ENCODE results near the gene NLN.

Gene NLN

DNA sequence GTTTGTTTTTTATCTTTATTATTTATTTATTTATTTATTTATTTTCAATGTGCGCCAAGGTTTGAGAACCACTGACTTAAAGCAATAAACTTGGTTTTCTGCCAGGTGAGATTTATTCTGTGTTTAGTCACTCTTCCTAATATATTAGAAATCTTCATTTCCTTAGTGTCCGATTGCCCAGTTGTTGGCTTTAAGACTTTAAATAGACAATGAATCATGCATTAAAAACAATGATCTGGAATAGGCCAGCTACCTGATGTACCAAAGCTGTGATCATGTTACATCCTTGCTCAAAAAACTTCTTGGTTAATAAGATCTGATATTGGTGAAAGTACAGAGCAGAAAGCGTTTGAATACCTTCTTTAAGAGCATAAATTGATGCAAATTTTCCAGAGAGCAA is 152.2 kb downstream of the NLN start:
- Histone ChIP-seq H3K4me1 (ENCODE audit: control insufficient read depth, insufficient read depth, low read length) (no peaks in the 10 kb centered on the region), H3K27ac (ENCODE audit: insufficient read depth, low read depth, low read length, poor library complexity, severe bottlenecking) (no peak overlapping the region), H3K36me3 (ENCODE audit: control insufficient read depth, insufficient read depth, low read length) (no peaks in the 10 kb centered on the region), H3K4me3 (ENCODE audit: insufficient read depth, low read depth, low read length) (no peak overlapping the region), H3K9me3 (ENCODE audit: control insufficient read depth, low read length) (no peaks in the 10 kb centered on the region), H3K27me3 (ENCODE audit: control insufficient read depth, insufficient read depth, low read length, poor library complexity, severe bottlenecking) (no peaks in the 10 kb centered on the region)
- 86% methylated on average over 3 of the region's 3 CpGs; no CpG with 5 or more reads in 1 of the 2 experiments for WGBS, 2 experiments

DNA sequence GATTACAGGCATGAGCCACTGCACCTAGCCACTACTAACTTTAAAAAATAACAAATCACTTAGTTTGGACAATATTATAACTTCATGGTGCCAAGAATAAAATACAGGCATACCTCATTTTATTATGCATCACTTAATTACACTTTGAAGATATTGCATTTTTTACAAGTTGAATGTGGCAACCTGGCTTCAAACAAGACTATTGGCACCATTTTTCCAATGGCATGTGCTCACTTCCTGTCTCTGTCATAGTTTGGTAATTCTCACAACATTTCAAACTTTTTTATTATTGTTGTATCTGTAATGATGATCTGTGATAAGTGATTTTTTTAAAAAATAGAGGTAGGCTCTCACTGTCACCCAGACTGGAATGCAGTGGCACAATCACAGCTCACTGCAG is 154.5 kb downstream of the NLN start:
- no peaks in the 10 kb centered on the region for H3K36me3 ChIP-seq (ENCODE audit: control insufficient read depth, insufficient read depth, low read length)
- no peaks in the 10 kb centered on the region for H3K27me3 ChIP-seq (ENCODE audit: control insufficient read depth, insufficient read depth, low read length, poor library complexity, severe bottlenecking)
- no peaks in the 10 kb centered on the region for H3K9me3 ChIP-seq (ENCODE audit: control insufficient read depth, low read length)
- H3K27ac ChIP-seq (ENCODE audit: insufficient read depth, low read depth, low read length, poor library complexity, severe bottlenecking): no peak overlapping the region
- H3K4me1 ChIP-seq (ENCODE audit: control insufficient read depth, insufficient read depth, low read length): no peaks in the 10 kb centered on the region
- no peak overlapping the region for H3K4me3 ChIP-seq (ENCODE audit: insufficient read depth, low read depth, low read length)

DNA sequence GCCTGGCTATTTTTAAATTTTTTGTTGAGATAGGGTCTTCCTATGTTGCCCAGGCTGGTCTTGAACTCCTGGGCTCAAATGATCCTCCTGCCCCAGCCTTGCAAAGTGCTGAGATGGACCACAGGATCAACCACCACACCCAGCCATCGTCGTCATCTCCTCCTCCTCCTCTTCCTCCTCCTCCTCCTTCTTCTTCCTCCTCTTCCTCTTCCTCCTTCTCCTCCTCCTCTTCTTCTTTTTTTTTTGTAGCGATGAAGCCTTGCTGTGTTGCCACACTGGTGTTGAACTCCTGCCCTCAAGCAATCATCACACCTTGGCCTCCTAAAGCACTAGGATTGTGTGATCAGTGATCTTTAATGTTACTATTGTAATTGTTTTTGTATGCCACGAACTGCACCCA is 155.0 kb downstream of the NLN start:
- no peaks in the 10 kb centered on the region for H3K4me1 ChIP-seq (ENCODE audit: control insufficient read depth, insufficient read depth, low read length)
- no peak overlapping the region for H3K4me3 ChIP-seq (ENCODE audit: insufficient read depth, low read depth, low read length)
- no peaks in the 10 kb centered on the region for H3K9me3 ChIP-seq (ENCODE audit: control insufficient read depth, low read length)
- no peak overlapping the region for H3K27ac ChIP-seq (ENCODE audit: insufficient read depth, low read depth, low read length, poor library complexity, severe bottlenecking)
- H3K27me3 ChIP-seq (ENCODE audit: control insufficient read depth, insufficient read depth, low read length, poor library complexity, severe bottlenecking): no peaks in the 10 kb centered on the region
- H3K36me3 ChIP-seq (ENCODE audit: control insufficient read depth, insufficient read depth, low read length): no peaks in the 10 kb centered on the region
- WGBS, 2 experiments: 82 to 95% methylated on average over 4 of the region's 4 CpGs

Data from ectodermal cell (in vitro differentiated cells).